CD1c-positive myeloid dendritic cell (primary cell): ENCODE data around the gene TGOLN2.
"Not testable (repeated sequence)": the region's sequence is repeated elsewhere in the genome, so short reads cannot be mapped to it uniquely, and the experiment has no call there.

Source experiments
- DNase-seq: peaks from one replicate; pipeline ENCODE4 v3.0.0-alpha.2; 2016; ENCODE audit errors: extremely low spot score

TGOLN2 gene

DNA sequence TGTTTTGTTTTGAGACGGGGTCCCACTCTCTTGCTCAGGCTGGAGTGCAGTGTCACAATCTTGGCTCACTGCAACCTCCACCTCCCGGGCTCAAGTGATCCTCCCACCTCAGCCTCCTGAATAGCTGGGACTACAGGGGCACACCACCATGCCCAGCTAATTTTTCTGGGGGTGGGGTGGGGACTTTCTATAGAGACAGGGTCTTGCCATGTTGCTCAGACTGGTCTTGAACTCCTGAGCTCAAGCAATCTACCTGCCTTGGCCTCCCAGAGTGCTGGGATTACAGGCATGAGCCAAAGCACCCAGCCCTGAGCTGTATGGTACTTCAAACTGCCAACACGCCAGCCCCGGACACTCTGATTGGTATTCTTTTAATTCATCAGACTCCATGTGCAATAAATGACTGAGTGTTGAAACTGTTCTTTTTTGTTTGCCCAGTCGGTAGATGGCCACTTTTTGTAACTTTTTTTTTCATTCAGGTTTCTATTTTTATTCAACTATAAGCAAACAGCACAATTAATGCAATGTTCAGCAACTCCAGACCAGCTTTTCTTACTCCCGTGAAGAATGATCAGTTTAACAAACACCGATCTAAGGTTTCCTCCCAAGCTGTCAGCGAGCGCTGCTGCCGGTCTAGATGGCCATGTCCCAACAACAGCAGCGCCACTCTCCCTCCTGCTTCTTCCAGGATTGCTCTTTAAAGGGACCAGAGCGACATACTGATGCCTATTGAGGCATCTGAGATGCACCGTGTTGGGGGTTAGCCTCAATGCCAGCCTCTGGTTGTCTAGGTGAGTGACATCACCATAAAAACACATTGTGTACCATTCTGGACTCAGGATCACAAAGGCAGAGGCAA, 12.5 kb upstream of the TGOLN2 start:
- no peak for DNase-seq

DNA sequence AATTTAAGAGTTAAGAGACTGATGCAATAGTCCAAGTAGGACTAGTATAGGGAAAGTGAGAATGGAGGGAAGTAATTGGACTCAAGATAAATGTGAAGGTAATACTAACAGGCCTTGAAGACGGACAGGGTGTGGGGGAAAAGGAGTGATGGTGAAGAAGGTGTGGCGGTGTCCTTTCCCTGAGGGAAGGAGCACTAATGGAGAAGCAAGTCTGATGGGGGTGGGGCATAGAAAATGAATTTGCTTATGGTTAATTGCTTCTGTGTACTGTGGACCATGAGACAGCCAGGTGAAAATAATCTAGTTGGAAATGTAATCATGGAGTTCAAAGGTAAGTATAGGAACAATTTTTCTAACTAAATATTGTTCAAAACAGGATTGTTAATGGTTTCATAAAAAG, 7.1 kb upstream of the TGOLN2 start:
- DNase-seq = no peak

GRCh38 chr2:85333877-85334276, 6.1 kb upstream of the TGOLN2 start:
- not testable (repeated sequence) for DNase-seq

DNA sequence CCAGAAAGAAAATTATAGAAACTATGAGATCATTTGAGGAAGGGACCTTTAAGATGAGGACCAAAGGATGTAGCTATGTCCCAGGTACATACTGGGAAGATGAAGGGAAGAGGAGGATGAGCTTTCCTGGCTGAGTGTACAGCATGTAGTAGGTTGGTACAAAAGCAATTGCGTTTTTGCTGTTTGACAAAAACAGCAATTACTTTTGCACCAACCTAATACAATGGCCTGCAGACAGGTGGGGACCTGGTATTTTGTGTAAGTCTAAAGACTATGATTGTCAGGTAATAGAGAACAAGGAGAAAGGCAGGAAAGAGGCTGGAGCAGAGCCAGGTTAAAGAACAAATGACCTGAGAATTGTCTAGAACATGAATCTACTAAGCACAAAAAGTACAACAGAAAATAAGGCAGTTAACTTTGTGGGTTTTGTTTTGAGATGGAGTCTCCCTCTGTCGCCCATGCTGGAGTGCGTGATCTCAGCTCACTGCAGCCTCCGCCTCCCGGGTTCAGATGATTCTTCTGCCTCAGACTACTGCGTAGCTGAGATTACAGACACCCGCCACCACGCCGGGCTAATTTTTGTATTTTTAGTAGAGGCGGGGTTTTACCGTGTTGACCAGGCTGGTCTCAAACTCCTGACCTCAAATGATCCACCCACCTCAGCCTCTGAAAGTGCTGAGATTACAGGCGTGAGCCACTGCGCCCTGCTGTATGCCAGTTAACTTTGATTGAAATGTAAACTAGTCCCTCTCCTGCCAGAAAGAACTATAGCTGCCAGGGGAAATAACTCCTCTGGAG, 3.2 kb upstream of the TGOLN2 start:
- DNase-seq = no peak

- DNase-seq = not testable (repeated sequence)
These were observed 1.9 kb upstream of the TGOLN2 start for GRCh38 chr2:85329701-85330100.

GRCh38 chr2:85329181-85329651, 1.4 kb upstream of the TGOLN2 start:
- DNase-seq = no peak

DNA sequence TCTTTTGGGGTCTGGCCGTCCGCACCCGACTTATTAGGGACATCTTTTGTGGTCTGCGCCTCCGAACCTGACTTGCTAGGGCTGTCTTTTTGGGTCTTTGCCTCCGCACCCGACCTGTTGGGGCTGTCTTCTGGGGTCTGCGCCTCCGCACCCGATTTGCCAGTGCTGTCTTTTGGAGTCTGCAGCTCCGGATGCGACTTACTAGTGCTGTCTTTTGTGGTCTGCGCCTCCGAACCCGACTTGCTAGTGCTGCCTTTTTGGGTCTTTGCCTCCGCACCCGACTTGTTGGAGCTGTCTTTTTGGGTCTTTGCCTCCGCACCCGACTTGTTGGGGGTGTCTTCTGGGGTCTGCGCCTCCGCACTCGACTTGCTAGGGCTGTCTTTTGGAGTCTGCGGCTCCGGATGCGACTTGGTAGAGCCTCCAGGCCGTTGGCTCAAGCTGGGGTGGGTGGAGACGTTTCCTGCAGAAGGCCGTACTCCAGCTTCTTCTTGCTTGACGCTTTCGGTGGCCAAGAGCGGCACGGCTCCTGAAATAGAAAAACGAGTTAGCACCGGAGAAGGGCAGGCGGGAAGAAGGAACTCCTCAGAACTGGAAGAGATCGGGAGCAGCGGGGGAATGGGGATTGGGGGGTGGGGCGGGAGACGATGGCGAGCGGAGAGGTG, 498 bp downstream of the TGOLN2 start:
- DNase-seq = peak; percentile 41

DNA sequence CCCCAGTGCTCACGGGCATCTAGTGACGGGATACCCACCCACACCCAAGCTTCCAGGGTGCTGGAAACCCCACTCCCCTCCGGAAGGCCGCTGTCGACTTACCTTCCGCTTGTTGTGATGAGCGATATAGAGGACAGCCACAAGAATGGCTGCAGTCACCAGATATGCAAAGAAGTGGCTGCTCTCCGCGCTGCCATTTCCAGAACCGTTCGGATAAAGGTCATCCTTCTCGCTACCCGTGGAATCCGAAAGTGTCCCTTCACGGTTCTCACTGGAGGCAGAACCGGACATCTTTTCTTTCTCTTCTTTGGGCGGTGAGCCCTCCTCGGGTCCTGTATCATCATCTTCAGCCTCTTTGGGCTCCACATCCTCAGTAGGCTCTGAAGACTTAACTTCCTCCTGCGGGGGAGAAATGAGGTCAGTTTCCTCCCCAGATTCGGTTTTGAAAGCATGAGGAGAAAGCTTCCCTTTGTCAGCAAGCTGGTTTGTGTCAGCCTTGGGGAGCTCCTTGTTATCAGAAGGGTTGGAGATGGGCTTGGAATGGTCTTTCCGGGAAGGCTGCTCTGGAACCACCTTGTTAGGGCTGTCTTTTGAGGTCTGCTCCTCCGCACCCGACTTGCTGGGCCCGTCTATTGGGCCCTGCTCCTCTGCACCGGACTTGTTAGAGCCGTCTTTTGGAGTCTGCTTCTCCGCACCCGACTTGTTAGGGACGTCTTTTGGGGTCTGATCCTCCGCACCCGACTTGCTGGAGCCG, 1.2 kb downstream of the TGOLN2 start:
- DNase-seq = peak; percentile 90

DNA sequence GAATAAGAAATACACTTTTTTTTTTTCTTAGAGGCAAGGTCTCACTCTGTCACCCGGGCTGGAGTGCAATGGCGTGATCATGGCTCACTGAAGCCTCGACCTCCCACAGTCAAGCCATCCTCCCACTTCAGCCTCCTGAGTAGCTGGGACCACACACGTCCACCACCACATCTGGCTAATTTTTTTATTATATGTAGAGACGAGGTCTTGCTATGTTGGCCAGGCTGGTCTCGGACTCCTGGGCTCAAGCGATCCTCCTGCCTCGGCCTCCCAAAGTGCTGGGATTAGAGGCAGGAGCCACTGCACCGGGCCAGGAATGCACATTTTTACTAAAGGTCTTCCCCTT, 2.4 kb downstream of the TGOLN2 start:
- no peak for DNase-seq

GRCh38 chr2:85324639-85325465, 2.9 kb downstream of the TGOLN2 start:
- DNase-seq = peak; percentile 64

DNA sequence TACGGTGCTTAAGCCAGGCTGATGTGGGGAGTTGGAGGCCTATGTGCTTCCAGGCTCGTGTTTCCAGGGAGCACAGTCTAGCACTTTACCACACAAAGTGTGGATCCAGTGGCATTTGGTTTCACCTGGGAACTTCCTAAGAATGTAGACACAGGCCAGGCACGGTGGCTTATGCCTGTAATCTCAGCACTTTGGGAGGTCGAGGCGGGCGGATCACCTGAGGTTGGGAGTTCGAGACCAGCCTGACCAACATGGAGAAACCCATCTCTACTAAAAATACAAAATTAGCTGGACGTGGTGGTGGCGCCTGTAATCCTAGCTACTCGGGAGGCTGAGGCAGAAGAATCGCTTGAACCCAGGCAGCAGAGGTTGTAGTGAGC, 3.8 kb downstream of the TGOLN2 start:
- not testable (repeated sequence) for DNase-seq

- no peak for DNase-seq
These were observed 4.3 kb downstream of the TGOLN2 start for GRCh38 chr2:85323351-85323987.

DNA sequence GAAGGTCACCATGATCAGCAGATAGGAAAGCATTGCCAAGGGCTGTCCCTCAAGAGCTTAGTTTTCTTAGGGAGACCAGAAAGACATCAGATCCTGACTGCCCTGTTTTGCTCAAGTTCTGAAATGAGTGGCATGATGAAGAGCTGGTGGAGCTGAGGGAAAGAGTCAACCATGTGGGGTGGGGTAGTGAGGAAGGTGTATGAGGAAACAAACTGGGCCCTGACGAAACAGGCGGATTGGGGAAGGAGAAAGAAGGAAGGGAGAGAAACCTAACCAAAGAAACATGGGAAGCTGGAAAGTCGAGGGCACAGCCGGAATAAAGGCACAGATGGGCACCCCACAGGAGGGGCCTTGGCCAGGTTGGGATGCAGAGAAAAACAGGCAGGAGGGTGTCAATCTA, 8.0 kb downstream of the TGOLN2 start:
- DNase-seq = peak; percentile 56

DNA sequence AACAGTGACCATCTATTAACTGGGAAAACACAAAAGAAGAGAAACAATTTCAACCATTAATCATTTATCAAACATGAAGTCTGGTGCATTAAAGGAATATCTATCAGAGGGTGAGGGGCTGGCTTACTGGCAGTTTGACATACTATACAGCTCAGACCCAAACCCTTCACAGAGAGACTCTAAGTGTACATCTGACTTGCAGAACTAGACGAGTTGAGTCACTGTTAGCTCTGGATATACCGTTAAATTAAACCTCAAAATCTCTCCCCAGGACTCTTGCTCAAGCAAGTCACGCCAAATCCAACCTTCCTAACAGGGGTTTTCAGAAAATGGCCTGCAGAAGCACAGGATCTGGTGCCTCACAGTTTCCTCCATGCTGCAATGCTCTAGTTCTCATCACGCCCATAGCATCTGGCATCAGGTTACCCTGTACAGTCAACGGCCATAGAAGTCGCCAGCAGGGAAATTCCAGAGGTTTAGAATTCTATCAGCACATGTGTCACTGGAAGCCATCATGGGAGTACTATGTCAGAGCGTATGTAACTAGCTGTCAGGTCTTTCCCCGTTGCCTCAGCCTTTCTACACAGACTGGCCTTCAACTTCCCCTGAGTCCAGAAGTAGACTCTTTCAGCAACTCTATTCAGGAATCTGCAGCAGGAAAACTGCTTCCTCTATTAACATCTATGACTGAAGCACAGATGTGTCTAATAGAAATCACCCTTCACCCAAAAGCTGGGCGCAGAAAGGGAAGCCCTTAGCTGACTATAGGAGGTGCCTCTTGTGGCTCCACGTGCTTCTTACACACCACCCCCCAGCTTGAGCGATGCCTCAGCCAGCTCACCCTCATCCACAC, 9.3 kb downstream of the TGOLN2 start:
- peak; percentile 89 for DNase-seq

- DNase-seq = not testable (repeated sequence)
These were observed 11.9 kb downstream of the TGOLN2 start for GRCh38 chr2:85315921-85316320.

DNA sequence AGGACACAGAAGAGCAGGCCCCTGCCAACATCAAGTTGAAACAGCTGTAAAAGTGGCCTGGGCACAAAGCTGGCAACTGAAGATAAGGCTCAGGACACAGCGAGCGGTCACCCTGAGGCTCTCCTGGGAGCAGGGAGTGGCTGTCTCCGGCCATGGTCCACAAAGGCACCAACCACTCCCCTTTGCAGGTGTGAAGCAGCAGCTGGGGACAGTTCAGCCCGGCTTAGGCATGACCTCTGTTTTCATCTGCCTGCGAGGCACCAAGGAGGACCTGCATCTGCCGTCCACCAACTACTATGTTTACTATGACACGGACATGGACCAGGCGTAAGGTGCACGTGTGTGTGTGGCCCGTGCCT, 12.9 kb downstream of the TGOLN2 start:
- DNase-seq = no peak

GRCh38 chr2:85312404-85312803, 15.4 kb downstream of the TGOLN2 start:
- no peak for DNase-seq

DNA sequence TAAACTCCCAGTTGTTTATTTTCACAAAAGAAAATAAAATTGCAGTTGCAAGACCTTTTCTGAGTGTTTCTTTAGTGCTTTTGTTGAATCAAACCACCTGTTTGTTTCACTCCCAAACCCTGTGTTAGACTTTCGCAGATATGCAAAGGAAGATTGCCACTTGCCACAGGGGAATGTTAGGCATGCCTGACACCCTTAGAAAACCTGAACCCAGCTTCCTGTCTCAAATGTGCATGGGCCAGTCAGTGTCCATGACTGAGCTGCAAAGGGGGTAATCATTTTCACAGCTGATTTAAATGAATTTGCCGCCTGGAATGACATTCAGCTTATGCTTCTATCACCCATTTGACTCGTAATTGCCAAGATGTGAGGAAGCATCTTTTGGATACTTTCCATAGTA, 17.5 kb downstream of the TGOLN2 start:
- DNase-seq = no peak

GRCh38 chr2:85309699-85310321, 18.0 kb downstream of the TGOLN2 start:
- peak; percentile 46 for DNase-seq
